ENCODE measurements around the gene PLEK2.

The PLEK2 gene

GRCh38 chr14:67395876-67396189, 16.1 kb downstream of the PLEK2 start:
- DNase-seq = no peak

GRCh38 chr14:67395086-67395875, 16.7 kb downstream of the PLEK2 start:
- DNase-seq = no peak

- DNase-seq = no peak
Observed at GRCh38 chr14:67393689-67394088, 18.3 kb downstream of the PLEK2 start.

DNA sequence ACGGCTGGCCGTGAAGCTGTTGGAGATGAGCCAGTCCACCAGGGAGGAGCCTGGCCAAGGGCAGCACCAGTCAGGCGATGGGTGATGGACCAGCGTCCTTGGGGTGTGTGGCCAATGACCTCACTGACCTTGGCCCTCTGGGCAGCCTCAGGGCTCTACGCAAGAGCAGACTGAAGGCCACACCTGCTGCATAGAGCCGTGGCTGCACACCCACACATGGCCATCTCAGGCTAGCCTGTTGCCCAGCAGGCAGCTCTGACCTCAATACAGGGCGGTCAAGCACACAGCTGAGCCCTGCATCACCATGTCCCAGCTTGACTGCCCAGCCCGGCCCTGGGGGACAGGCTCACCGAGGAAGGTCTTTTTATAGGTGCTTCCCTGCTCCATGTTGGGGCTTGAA, 19.2 kb downstream of the PLEK2 start:
- no peak for DNase-seq

DNA sequence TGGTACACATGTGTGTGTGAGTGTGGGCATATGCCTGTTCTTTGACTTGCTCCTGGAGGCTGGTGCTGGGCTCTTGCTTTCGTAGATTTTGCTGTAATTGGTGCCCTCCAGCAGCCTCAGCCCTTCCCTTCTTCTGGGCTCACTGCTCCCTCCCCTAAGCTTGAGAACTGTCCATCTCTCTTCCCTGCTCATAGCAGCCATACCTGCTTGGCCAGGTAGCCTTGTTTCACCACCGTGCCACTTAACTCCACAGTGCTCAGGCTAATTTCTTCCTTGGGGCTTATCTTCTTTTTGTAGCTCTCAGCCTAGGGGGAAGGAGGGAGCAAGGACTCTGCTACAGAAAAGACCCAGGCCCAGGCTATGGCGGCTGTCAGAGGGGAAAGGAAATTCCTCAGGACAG, 19.8 kb downstream of the PLEK2 start:
- no peak for DNase-seq

- DNase-seq = peak in 1 of 2 donors; percentile 9
Observed at GRCh38 chr14:67391268-67391667, 20.7 kb downstream of the PLEK2 start.

DNA sequence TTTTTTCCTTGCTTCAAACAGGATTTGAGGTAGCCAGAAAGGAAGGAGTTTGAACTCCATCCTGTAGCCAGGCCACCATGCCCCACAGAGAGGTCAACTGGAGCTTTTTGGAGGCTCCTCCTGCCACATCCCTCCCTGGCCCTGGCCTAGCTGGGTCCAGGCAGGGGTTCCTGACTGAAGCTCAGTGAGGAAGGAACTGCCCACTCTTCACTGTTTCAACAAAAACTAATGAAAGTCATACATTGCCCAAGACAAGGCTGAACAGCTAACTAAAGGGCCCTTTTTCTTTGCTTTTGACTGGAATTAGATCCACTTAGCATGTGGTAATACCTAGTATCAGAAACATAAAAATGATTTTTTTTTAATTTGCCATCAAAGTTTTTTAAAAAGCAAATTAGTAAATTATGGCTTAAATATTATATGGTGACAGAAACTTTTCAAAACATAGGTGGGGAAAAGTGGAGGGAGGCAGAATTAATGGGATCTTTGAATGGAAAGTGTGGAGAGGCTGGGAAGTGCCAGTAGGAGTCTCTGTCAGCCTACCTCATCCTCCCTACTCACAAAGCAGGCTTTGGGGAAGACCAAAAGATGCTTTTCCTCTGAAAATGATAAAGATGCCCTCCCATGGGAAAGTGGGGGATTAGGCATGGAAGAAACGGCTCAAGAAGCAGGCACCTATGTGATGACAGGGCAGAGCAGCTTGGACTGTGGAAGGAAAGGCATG, 22.0 kb downstream of the PLEK2 start:
- DNase-seq = no peak

- DNase-seq = no peak
Observed at GRCh38 chr14:67389275-67389674, 22.7 kb downstream of the PLEK2 start.

- no peak for DNase-seq
Observed at GRCh38 chr14:67387195-67387594, 24.8 kb downstream of the PLEK2 start.

DNA sequence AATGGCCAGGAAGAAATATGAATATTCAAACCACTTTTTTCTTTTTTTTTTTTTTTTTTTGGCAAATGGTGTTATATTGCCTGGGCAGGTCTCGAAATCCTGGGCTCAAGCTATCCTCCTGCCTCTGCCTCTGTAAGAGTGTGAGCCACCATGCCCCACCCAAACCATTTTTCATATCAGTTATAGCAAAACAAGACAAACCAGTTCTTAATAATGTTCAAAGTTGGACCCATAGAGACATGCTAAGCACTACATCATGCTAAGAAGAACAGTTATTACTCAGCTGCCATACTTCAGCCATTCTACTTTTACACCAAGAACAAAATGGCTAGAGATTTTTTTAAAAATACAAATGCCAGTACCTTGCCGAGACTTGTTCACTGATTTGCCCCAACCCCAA, 26.3 kb downstream of the PLEK2 start:
- no peak for DNase-seq

- no peak for DNase-seq
Observed at GRCh38 chr14:67385120-67385519, 26.8 kb downstream of the PLEK2 start.

GRCh38 chr14:67377916-67378315, 34.0 kb downstream of the PLEK2 start:
- DNase-seq = no peak

GRCh38 chr14:67373347-67373746, 38.6 kb downstream of the PLEK2 start:
- no peak for DNase-seq

GRCh38 chr14:67372833-67373232, 39.1 kb downstream of the PLEK2 start:
- no peak for DNase-seq

GRCh38 chr14:67371247-67372148, 40.5 kb downstream of the PLEK2 start:
- DNase-seq = no peak

- DNase-seq = no peak
Observed at GRCh38 chr14:67370830-67371229, 41.1 kb downstream of the PLEK2 start.

DNA sequence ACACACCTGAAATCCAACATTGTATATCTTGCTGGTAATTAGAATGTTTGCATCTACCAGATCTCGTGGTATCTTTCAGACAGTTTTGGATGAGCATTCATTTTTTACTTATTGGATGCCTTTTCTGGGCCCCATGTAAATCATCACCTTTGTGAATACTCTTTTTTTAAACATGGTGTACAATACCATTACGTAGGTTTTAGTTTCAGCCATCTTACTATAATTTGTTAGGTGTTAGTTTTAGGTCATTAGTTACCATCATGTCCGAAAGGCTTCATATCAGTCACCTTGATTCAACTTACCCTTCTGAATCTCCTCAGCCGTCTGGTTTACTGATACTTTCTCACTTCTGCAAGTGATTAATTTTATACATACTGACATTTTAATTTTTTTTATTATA, 46.5 kb downstream of the PLEK2 start:
- no peak for DNase-seq

GRCh38 chr14:67360470-67361206, 51.3 kb downstream of the PLEK2 start:
- no peak for DNase-seq

GRCh38 chr14:67359775-67360469, 52.0 kb downstream of the PLEK2 start, which contains the start of the genes ATP6V1D and EIF2S1:
Gene ATP6V1D, minus strand, starts transcription at chr14:67359804. Its CDS starts 106 bp downstream, at chr14:67359698.
Gene EIF2S1, plus strand, starts transcription at chr14:67360328. Its CDS starts 4,440 bp downstream, at chr14:67364768.
- peak; percentile 93 to 98 for DNase-seq

DNA sequence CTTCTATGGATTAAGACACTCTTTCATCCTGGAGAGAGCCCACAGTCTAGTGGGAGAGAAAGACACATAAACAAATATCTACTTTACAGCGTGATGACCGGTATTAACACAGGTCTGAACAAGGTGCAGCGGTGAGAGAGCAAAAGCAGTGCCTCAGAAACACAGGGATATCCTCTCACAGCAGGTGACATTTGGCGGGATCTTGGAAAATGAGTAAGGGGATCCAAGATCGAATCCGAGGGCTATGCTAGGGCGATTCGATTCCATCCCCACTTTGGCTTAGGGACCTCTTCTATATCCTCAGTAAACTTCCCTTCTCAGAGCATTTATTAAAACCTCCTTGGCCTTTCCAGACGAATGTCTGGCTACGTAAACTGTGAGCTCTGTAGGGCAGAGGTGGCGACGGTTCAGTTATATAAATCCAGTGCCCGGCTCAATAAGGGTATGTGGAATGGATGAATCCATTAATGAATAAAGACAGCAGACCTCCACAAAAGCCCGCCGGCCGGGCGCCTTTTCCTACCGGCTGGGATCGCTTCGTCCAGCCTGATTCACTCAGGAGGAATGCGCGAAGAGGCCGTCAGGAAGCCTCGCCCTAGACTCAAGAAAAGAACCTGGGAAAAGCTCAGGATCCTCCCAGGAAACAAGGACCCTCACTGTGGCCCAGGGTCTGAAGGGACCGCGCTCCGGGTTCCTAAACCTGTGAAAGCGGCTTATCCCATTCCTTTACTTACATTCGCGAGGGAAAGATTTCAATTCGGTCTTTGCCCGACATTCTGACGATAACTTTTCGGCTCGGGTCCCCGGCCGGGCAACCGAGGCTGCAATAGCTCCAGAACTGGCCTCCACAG, 52.8 kb downstream of the PLEK2 start:
- DNase-seq = no peak

DNA sequence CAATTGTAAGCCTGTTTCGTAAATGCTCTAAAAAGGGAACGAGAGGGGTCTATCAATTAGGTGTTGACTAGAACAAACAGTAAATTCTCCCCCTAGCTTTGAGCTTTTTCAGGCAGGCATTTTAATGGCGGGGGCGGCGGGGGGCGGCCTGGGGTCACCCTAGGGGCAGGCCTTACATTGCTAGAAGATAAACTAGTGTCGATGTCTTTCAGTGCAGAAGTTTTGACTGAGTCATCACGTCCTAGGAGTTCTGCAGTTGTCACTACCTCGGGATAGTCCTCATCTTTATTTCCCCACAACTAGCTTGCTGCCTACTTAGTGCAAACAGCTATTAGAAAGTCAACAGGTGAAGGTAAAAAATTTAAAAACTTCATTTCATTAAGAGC, 54.0 kb downstream of the PLEK2 start:
- DNase-seq = no peak

Data from bone marrow (tissue), 2 donors.